Cardiac septum (tissue), 1 donor: ENCODE results near the gene SBK2. TPM values are rescaled to one million over a fixed set of nuclear protein-coding genes. Genes with fewer than 3 reads are reported as not detected.
"Not testable (repeated sequence)": the region's sequence is repeated elsewhere in the genome, so short reads cannot be mapped to it uniquely, and the experiment has no call there.

Source experiments
- DNase-seq: peaks from one replicate; pipeline ENCODE4 v3.0.0-alpha.2; 2020; ENCODE audit warnings: low spot score
- intact Hi-C: fragments of 100-400 bp; cut with DNase I; formaldehyde crosslinking; loops from one replicate; pipeline ENCODE4 v1.14.0; 2022
- total RNA-seq: library from RNA; stranded (reverse); fragmentation: NEBNext Ultra II Directional; extraction: Animal tissue kit (Norgen Biotek cat#: 25700); gene quantifications from one replicate; pipeline ENCODE4 v1.2.1, GENCODE V29; 2021
- donor health status: DM: no; HTN: no; CAD: no.

Gene SBK2
- total RNA-seq, 1 donor from 2014 or later, result 2.0 TPM

DNA sequence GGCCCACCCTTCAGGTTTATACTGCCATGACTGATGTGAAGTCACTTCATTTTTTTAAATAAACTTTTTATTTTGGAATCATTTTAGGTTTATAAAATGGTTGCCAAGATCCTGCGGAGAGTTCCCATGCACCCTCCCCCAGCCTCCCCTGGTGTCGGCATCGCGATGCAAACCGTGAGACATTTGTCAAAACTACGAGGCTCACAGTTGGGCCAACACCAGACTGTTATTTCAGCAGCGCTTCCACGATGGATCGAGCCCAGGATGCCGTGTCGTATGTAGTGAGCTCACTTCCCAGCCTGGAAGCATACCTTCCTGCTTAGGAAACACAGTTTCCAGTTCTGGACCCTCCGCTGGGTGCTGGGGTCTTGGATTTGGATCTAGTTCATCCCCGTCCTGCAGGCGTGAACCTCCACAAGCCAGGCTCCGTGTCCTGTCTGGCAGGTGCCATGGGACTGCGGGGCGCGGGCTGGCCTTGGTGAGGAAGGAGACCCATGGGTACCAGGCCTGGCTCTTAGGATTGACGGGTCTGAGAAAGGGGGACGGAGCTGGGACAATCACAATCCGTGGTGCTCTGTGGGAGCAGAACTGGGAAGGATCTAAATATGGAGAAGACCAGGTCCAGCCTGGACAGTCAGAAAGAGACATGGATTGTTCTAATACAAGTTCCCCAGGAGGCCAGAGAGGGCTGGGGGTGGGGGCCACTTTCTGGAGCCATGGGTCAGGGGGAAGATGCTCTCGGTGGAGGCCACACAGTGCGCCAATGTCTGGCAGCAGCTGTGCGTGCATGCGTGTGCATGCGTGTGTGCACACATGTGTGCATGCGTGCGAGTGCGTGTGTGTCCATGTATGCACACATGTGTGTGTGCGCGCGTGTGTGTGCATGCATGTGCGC, 2.4 kb upstream of the SBK2 start:
- DNase-seq, result no peak
- intact Hi-C loops, result no loop called here

DNA sequence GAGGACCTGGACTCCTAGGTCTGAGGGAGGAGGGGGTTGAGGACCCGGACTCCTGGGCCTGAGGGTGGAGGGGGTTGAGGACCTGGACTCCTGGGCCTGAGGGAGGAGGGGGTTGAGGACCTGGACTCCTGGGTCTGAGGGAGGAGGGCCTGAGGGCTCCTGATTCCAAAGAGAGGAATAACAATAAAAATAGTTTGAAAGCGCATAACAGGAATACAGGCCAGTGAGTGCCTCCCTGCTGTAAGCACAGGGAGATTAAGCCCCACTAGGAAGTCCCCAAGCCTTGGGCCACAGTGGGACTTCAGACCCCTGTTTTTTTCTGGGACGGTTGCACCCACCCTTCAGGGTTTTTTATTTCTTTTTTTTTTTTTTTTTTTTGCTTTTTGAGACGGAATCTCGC, 1.2 kb upstream of the SBK2 start:
- intact Hi-C loops, result no loop called here
- no peak for DNase-seq

DNA sequence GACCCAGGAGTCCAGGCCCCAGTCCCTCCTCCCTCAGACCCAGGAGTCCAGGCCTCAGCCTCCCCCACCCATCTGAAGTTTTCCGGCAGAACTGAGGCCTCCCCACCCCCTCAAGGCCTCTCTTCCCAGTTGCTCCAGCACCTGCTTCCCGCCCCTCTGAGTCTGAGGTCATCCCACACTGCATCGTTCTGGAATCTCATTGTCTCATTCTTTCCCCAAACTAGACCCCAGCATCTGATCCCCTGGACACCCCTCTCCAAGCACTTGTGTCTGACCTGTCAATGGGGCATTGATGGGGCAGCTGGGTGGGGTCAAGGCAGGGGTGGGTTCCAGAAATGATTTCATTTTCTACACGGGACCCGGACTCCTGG, 793 bp upstream of the SBK2 start:
- DNase-seq, result no peak
- intact Hi-C loops, result no loop called here

DNA sequence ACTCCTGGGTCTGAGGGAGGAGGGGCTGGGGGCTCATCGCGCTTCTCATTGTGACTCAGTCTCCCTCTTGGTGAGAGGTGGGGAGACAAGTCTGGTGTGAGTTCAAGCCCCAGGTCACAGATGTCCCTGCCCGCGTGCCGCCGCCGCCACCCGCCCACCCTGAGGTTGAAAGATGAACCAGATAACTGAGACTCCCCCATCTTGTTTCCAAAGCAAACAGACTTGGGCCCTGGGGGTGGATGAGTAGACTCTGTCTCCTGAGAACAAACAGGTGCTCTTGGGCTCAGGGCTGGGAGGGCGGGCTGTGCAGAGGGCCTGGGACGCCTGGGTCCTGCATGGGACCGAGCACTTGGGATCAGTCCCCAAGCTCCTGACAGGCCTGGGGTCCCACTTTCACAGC, 567 bp downstream of the SBK2 start:
- intact Hi-C loops, result no loop called here
- no peak for DNase-seq

DNA sequence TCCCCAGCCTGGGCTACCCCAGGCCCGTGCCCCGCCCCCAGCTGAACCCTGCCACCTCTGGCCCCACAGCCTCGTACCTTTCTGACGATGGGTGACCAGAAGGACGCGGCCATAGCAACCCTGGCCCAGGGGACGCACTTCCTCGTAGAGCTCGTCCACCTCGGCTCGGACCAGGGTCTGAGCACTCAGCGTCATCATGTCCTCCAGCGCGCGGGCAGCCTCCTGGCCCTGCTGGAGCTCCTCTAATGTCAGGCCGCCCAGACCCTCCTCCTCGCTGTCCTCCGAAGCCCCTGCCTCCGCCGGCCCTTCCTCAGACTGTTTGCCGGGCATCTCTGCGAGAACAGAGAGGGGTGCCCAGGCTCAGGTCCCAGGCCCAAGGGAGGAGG, 975 bp downstream of the SBK2 start:
- DNase-seq, result no peak
- intact Hi-C loops, result no loop called here

DNA sequence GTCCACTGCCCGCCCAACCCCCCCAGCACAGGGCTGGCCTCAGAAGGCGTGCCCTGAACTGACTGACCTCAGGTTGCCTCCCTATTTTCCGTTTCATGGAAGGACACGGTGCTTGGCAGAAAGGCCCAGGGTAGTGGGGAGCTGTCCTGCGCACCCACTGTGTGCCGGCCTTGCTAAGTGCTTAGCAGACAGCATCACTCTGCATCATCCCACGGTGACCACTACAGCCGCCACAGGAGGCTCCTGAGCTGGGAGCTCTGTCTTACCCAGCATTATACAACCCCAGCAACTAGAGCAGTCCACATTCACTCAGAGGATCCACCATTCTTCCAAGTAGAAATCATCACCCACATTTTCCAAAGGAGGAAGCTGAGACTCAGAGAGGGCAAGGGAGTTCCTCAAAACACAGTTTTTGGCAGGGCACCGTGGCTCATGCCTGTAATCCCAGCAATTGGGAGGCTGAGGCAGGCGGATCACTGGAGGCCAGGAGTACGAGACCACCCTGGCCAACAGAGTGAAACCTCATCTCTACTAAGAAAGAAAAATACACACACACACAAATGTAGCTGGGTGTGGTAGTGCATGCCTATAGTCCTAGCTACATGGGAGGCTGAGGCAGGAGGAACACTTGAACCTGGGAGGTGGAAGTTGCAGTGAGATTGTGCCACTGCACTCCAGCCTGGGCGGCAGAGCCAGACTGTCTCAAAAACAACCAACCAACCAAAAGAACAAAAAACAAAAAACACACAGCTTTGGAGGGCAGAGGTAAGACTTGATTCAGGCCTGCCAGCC, 1.6 kb downstream of the SBK2 start:
- DNase-seq, result no peak

DNA sequence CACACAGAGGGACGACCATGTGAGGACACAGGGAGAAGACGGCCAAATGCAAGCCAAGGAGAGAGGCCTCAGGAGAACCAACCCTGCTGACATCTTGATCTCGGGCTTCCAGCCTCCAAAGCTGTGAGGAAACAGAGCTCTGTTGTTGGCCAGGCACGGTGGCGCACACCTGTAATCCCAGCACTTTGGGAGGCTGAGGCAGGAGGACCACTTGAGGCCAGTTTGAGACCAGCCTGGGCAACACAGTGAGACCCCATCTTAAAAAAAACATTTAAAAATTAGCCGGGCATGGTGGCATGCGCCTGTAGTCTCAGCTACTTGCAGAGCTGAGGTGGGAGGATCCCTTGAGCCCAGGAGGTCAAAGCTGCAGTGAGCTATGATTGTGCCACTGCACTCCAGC, 2.7 kb downstream of the SBK2 start:
- intact Hi-C loops, DNase-seq: not testable (repeated sequence)

More for the DNA sequence above, 1.6 kb downstream of the SBK2 start:
- intact Hi-C loops, result no loop called here

DNA sequence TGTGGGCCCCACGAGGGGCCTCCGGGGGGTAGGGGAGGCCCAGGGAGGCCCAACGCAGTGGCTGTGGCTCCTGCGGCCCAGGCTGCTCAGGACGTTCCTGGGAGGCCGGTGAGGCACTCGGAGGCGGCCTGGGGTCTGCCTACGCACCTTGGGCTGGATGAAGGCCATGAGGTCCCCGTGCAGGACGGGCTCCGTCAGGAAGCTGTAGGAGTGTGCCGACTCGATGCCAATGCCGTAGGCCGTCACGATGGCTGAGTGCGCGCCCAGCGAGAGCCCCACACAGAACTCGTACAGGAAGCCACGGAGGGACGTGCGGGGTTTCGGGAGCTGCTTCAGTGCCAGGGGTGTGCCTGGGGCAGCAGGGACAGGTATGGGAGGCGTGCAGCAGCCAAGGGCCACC, 5.9 kb downstream of the SBK2 start:
- intact Hi-C loops, result no loop called here
- no peak for DNase-seq

DNA sequence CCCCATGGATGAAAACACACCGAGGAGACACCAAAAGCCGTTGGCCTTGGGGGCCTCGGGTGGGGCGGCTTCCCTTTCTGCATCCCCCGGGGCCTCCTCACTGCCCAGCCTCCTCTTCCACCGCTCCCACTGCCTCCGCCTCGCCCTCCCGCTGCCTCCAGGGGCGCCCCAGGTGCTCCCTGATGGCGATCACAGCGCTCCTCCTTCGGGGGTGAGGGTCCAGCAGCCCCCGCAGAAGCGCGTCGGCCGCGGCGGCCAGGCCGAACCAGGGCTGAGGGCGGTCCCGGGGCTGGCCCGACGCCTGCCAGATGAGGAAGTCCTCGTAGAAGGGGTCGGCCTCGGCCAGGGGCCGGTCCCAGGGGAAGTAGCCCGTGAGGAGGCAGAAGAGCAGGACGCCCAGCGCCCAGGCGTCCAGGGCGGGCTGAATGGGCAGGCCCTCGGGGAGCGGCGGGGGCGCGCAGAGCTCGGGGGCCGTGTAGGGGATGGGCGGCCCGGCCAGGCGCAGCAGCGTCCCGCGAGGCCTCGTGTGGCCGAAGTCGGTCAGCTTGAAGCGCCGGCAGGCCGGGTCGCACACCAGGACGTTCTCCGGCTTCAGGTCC, 7.2 kb downstream of the SBK2 start:
- intact Hi-C loops, result loop anchor here (5.0 kb wide), 1 partner anchor 33 kb away; no protein-coding TSS in a partner anchor
- no peak for DNase-seq

DNA sequence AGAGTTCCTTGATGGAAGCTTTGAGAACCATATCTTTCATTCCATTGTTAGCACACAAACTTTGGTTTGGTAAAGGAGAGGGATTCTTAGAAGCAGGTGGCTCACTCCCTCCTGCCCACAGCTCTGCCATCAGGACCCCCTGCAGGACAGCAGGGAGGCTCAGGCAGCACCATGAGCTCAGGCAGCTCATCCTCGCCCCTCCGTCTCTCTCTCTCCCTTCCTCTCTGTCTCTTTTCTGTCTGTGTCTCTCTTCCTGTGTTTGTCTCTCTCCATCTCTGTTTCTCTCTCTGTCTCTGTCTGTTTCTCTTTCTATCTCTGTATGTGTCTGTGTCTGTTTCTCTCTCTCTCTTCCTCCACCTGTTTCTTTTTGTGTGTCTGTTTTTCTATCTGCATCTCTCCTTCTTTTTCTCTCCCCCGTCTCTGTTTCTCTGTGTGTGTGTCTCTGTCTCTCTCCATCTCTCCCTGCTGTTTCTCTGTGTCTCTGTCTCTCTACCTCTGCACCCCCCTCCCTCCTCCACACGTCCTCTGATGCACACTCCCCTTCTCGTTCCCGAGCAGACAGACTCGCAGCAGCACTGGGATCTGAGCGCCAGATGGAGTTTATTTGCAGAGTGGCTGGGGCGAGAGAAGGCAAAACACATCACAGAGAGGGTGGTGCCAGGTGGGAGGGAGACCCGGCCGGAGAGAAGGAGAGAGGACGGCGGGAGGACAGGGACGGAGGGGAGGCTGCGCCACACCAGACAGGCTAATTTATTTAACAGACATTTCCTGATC, 8.7 kb downstream of the SBK2 start:
- DNase-seq, result no peak
- intact Hi-C loops, result loop anchor here (5.0 kb wide), 1 partner anchor 34 kb away; no protein-coding TSS in a partner anchor

DNA sequence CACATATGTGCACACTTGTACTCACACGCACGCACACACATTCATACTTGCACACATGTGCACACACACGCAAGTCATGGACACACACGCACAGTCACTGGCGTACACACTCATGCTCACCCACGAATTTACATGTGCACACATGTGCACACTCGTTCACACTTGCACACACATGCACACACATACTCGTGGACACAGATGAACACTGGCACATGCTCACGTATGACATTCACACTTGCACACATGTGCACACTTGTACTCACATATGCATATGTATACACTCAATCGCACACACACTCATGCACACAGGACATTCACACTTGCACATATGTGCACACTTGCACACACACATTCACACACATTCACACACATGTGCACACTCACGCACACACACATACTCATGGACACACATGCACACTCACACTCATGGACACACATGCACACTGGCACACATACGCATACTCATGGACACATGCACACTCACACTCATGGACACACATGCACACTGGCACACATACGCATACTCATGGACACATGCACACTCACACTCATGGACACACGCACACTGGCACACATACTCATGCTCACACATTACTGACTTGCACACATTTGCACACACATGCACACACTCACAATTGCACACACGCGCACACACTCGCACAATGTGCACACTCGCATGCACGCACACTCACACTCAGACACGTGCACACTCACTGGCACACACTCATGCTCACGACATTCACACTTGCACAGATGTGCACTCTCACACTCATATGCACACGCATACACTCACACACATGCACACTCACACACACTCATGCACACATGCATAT, 9.5 kb downstream of the SBK2 start:
- DNase-seq, result no peak
- intact Hi-C loops, result loop anchor here (5.0 kb wide), 1 partner anchor 35 kb away; no protein-coding TSS in a partner anchor

DNA sequence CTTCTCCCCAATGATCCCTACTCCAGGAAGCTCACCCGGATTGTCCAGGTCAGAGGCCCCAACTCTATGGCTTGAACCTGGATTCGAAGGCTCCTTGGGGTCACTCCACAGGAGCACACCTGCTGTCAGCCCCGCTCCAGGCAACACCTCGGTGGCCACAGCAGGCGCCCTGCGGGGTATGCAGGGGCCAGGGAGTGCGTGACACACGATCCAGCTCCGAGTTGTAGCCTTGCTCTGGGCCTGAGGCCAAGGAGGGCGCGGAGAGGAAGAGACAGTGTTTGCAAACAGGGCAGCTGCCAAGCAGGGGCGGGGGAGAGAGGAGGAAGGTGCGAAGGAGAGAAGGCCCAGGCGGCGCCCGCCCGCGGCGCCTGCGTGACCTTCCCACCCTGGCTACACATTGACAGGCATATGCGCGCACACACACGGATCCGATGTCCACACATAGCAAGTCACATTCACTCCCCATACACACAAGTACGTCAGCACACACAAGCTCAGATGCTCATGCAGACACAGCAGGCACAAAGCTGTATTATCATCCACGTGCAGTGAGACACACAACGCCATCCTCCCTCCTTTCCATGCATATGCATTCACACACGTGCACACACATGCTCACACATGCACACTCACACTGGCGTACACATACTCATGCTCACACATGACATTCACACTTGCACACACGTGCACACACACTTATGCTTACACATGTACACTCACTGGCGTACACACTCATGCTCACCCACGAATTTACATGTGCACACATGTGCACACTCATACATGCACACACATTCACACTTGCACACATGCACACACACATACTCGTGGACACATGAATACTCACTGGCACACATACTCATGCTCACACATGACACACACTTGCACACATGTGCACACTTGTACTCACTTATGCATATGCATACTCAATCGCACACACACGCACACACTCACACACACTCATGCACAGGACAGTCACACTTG, 10.4 kb downstream of the SBK2 start:
- intact Hi-C loops, result loop anchor here (5.0 kb wide), 1 partner anchor 36 kb away; no protein-coding TSS in a partner anchor
- no peak for DNase-seq

DNA sequence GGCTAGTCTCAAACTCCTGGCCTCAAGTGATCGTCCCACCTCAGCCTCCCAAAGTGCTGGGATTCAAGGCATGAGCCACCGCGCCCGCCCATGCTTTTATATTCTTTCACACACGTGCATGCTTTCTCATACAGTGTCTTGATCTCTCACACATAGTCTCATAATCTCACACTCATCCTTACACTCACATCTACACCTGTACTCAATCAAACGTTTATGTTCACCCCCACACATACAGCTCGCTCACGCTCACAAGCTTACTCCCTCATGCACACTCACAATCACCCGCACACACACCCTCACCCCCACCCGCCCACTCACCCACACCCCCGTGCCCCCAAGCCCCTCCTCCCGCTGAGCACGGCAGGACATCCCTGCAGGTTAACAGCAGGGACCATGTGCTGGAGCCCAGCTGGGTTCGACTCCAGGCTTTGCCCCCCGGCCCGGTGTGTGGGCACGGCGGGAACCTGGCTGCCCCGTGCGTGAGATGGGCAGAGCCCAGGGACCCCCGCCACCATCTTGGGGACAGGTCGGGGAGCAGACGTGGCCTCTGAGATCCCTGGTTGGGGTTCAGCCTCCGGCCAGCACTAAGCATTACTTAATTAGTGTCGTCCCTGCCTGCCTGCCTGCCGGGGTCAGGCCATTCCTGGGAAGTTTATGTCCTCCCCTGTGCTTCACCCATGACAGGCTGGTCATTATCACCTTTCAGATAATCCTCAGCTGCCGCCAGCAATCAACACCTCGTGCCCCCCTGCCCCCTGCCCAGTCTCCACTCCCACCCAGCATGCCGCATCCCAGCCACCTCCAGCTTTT, 11.4 kb downstream of the SBK2 start:
- intact Hi-C loops, result loop anchor here (5.0 kb wide), 1 partner anchor 37 kb away; no protein-coding TSS in a partner anchor
- DNase-seq, result no peak

DNA sequence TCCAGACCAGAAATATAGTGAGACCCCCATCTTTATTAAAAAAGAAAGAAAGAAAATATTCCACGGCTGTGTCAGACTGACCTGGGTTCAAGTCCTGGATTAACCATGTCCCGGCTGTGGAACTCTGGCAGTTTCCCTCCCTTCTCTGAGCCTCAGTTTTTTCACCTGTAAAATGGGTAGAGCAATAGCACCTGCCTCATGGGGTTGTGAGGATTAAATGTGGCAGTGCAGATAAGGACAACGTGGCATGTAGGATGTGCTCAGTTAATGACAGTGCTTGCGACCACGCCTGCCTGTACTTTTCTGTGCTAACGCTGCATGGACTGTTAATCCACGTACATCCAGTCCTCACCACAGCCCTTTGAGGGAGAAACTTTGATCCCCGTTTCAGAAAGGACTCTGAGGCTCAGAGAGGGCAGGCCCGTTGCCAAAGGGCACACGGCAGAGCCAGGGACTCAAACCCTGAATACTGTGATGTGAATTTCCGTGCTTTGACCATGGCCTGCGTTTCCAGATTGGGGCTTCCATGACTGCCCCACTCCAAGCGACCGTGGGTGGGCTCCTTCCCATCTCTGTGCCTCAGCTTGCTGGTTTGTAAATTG, 16.1 kb downstream of the SBK2 start:
- intact Hi-C loops, result no loop called here

DNA sequence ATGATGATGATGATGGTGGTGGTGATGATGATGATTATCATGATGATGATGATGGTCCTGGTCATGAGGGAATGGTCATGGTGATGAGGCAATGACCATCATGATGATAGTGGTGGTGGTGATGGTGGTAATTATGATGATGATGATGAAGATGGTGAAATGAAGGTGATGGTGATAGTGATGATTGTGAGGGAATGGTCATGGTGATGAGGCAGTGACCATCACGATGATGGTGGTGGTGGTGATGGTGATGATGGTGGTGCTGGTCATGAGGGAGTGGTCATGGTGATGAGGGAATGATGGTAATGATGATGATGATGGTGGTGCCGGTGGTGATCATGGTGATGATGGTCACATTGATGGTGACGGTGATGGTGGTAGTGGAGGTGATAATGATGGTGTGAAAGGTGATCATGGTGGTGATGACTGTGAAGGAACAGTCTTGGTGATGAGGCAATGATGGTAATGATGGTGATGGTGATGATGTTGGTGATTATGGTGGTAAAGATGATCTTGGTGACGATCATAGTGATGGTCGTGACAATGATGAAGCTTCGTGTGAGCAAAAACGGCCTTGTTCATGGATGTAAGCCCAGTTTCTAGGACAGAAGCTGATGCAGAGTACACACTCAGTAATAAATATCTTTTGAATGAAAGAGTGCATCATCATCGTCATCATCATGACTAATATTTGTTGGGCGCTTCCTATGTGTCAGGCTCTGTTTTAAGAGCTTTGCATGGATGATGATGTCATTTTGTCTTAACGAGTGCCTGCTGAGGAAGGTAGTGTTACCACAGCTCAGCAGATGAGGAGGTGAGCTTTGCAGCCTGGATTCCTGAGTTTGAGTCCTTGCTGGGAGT, 17.3 kb downstream of the SBK2 start:
- DNase-seq, result no peak
- intact Hi-C loops, result loop anchor here (5.0 kb wide), 1 partner anchor 63 kb away; the partner anchor contains the start of gene ZNF579

More for the DNA sequence above, 16.1 kb downstream of the SBK2 start:
- DNase-seq, result no peak
